HT-29 (cell line): ENCODE measurements around the gene EIF4A3. TPM values are rescaled to one million over a fixed set of nuclear protein-coding genes. Genes with fewer than 3 reads are reported as not detected.

Experiments
- DNase-seq: peaks from one replicate; pipeline ENCODE4 v3.0.0-alpha.2; 2015; ENCODE audit warnings: low spot score
- total RNA-seq: library from RNA; depleted of rRNA; stranded (reverse); fragments of >200 nt; shearing (Covaris generic); gene quantifications from 2 replicates; pipeline ENCODE4 v1.2.3, GENCODE V29; 2014

The EIF4A3 gene
- total RNA-seq, 1 experiment from 2014 or later = 90.5 TPM

GRCh38 chr17:80137131-80137530 lies 9.8 kb downstream of the EIF4A3 start:
- DNase-seq = no peak

GRCh38 chr17:80133626-80133970 lies 13.3 kb downstream of the EIF4A3 start:
- no peak for DNase-seq

- no peak for DNase-seq
Observed at GRCh38 chr17:80132906-80133625, 13.9 kb downstream of the EIF4A3 start.

GRCh38 chr17:80130992-80131391 lies 15.9 kb downstream of the EIF4A3 start:
- DNase-seq = no peak

GRCh38 chr17:80129006-80129565 lies 17.8 kb downstream of the EIF4A3 start:
- DNase-seq = no peak

- DNase-seq = no peak
Observed at GRCh38 chr17:80126449-80126715, 20.5 kb downstream of the EIF4A3 start.

GRCh38 chr17:80125656-80126448 lies 21.1 kb downstream of the EIF4A3 start:
- no peak for DNase-seq

- peak; percentile 64 for DNase-seq
Observed at GRCh38 chr17:80124351-80124981, 22.5 kb downstream of the EIF4A3 start.

GRCh38 chr17:80123791-80124190 lies 23.1 kb downstream of the EIF4A3 start:
- no peak for DNase-seq

- DNase-seq = no peak
Observed at GRCh38 chr17:80122926-80123505, 23.9 kb downstream of the EIF4A3 start.

- DNase-seq = no peak
Observed at GRCh38 chr17:80122026-80122575, 24.8 kb downstream of the EIF4A3 start.

- DNase-seq = no peak
Observed at GRCh38 chr17:80119839-80120238, 27.1 kb downstream of the EIF4A3 start.

GRCh38 chr17:80119271-80119791 lies 27.6 kb downstream of the EIF4A3 start:
- no peak for DNase-seq

- DNase-seq = no peak
Observed at GRCh38 chr17:80118601-80119270, 28.2 kb downstream of the EIF4A3 start.

GRCh38 chr17:80117491-80118401 lies 29.2 kb downstream of the EIF4A3 start:
- no peak for DNase-seq

GRCh38 chr17:80116921-80117380 lies 30.0 kb downstream of the EIF4A3 start:
- no peak for DNase-seq

GRCh38 chr17:80116276-80116920 lies 30.5 kb downstream of the EIF4A3 start:
- no peak for DNase-seq

- DNase-seq = no peak
Observed at GRCh38 chr17:80115159-80115558, 31.8 kb downstream of the EIF4A3 start.

- DNase-seq = no peak
Observed at GRCh38 chr17:80114758-80115157, 32.2 kb downstream of the EIF4A3 start.
